Smooth muscle cell (in vitro differentiated cells): ENCODE data around the gene LY86. TPM values are rescaled to one million over a fixed set of nuclear protein-coding genes. Genes with fewer than 3 reads are reported as not detected.

ENCODE experiments used
- DNase-seq: peaks from one replicate; lab custom pipeline; 2025; ENCODE audit not compliant: unreplicated experiment; lab: John Stamatoyannopoulos, UW
- H2AFZ ChIP-seq: fragments of 200-600 bp; sonication (generic); 2 replicates; pipeline ENCODE4 v1.6.0; 2016; ENCODE audit warnings: antibody characterized with exemption, low read depth, mild to moderate bottlenecking
- H3F3A ChIP-seq: fragments of 200-600 bp; sonication (generic); 2 replicates; pipeline ENCODE4 v1.6.0; 2017; ENCODE audit warnings: antibody characterized with exemption, low read depth
- H3K27ac ChIP-seq: fragments of 200-600 bp; sonication (generic); 2 replicates; pipeline ENCODE4 v1.5.1; 2016; ENCODE audit warnings: low read depth, mild to moderate bottlenecking
- H3K27me3 ChIP-seq: fragments of 200-600 bp; sonication (generic); 2 replicates; pipeline ENCODE4 v1.6.1; 2016; ENCODE audit warnings: low read depth, mild to moderate bottlenecking
- H3K36me3 ChIP-seq: fragments of 200-600 bp; sonication (generic); 2 replicates; pipeline ENCODE4 v1.5.1; 2016; ENCODE audit warnings: low read depth
- H3K4me1 ChIP-seq: fragments of 200-600 bp; sonication (generic); 2 replicates; pipeline ENCODE4 v1.5.1; 2016; ENCODE audit warnings: low read depth
- H3K4me2 ChIP-seq: fragments of 200-600 bp; sonication (generic); 2 replicates; pipeline ENCODE4 v1.6.0; 2016; ENCODE audit warnings: mild to moderate bottlenecking
- H3K4me3 ChIP-seq: fragments of 200-600 bp; sonication (generic); 2 replicates; pipeline ENCODE4 v1.5.1; 2016; ENCODE audit warnings: mild to moderate bottlenecking
- H3K79me2 ChIP-seq: fragments of 200-600 bp; sonication (generic); 2 replicates; pipeline ENCODE4 v1.6.0; 2016; ENCODE audit warnings: low read depth, mild to moderate bottlenecking
- H3K9ac ChIP-seq: fragments of 200-600 bp; sonication (generic); 2 replicates; pipeline ENCODE4 v1.6.0; 2016; ENCODE audit warnings: low read depth
- H3K9me3 ChIP-seq: fragments of 200-600 bp; sonication (generic); replicated peaks from 2 replicates; pipeline ENCODE4 v1.5.1; 2016; ENCODE audit warnings: low read depth
- H4K20me1 ChIP-seq: fragments of 200-600 bp; sonication (generic); 2 replicates; pipeline ENCODE4 v1.6.0; 2016; ENCODE audit warnings: low read depth
- CTCF ChIP-seq: fragments of 200-600 bp; sonication (generic); IDR thresholded peaks from 2 replicates; pipeline ENCODE4 v1.5.1; 2017; ENCODE audit warnings: borderline replicate concordance, mild to moderate bottlenecking, antibody characterized with exemption; ENCODE audit not compliant: insufficient read depth, poor library complexity, severe bottlenecking
- WGBS: methylation state at CpG from one replicate; pipeline ENCODE4 v1.1.7; 2016; ENCODE audit warnings: low lambda C conversion rate; 5-methylcytosine and 5-hydroxymethylcytosine counted together
- polyA plus RNA-seq: library from polyadenylated mRNA; unstranded; fragments of >200 nt; fragmentation: Nextera tagmentation; extraction: Ambion mirVana; gene quantifications from 2 replicates; pipeline ENCODE4 v1.2.1, GENCODE V29; 2016
- total RNA-seq: library from RNA; depleted of rRNA; stranded (reverse); fragments of >200 nt; gene quantifications from 2 replicates; pipeline ENCODE4 v1.2.3, GENCODE V29; 2014

The LY86 gene
- total and polyA plus RNA-seq, 2 experiments from 2014 or later = not detected

- Histone ChIP-seq H3K27ac (no peak overlapping the region), H3K27me3 (no peaks in the 10 kb centered on the region), H3K79me2 (no peaks in the 10 kb centered on the region), H3K4me3 (no peak overlapping the region), H3K9me3 (no peaks in the 10 kb centered on the region), H2AFZ (peak overlapping the region; percentile 8), H3F3A (peaks cover 7% of the 10 kb centered on the region), H3K4me1 (peaks cover 9% of the 10 kb centered on the region), H3K9ac (no peak overlapping the region), H4K20me1 (no peaks in the 10 kb centered on the region), H3K36me3 (no peaks in the 10 kb centered on the region), H3K4me2 (no peak overlapping the region)
- WGBS = 44% methylated on average over 18 of the region's 18 CpGs
- no peak for TF ChIP-seq CTCF
- DNase-seq = no peak
Observed at GRCh38 chr6:6694825-6695624, 106.5 kb downstream of the LY86 start.

GRCh38 chr6:6695625-6696276 is 107.2 kb downstream of the LY86 start:
- Histone ChIP-seq H3K9ac (no peak overlapping the region), H3K79me2 (no peaks in the 10 kb centered on the region), H4K20me1 (no peaks in the 10 kb centered on the region), H3F3A (peaks cover 7% of the 10 kb centered on the region), H3K4me2 (no peak overlapping the region), H3K36me3 (no peaks in the 10 kb centered on the region), H3K4me1 (peaks cover 9% of the 10 kb centered on the region), H2AFZ (peak overlapping the region; percentile 8), H3K27me3 (no peaks in the 10 kb centered on the region), H3K27ac (no peak overlapping the region), H3K4me3 (no peak overlapping the region), H3K9me3 (no peaks in the 10 kb centered on the region)
- no peak for TF ChIP-seq CTCF
- DNase-seq = no peak
- 69% methylated on average over 6 of the region's 6 CpGs for WGBS

DNA sequence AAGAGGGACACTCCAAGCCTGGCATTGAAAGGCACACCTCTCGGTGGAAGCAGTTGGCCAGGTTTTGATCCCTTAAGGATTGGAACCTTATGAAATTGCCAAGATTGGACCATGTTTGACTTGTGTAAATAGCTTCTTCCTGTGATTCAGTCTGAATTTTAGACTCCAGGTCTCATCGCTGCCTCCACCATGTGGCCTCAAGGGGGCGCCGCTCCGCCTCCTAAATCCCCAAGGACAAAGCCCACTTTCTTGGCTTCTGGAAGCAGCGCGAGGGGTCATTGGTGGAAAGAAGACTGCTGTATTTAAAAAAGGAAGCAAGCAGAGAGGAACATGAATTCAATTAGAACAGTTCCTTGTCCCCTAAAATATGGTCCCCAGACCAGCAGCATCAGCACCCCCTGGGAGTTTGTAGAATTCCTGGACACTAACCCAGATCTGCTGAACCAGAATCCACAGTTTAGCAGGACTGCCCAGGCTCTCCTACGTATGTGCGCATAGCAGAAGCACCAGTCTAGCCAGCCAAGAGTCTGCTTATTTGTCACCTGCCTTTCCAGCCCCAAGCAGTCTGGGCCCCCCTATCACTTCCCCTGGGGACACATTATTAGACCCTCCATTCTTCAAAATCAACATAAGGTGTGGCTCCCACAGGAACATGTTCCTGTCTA is 108.5 kb downstream of the LY86 start:
- peak; percentile 89 for TF ChIP-seq CTCF
- no peaks in the 10 kb centered on the region for H4K20me1 ChIP-seq
- DNase-seq = peak; percentile 38
- H3K27me3 ChIP-seq = no peaks in the 10 kb centered on the region
- no peaks in the 10 kb centered on the region for H3K36me3 ChIP-seq
- no peak overlapping the region for H3K9ac ChIP-seq
- H3F3A ChIP-seq = peaks cover 12% of the 10 kb centered on the region
- H3K9me3 ChIP-seq = no peaks in the 10 kb centered on the region
- peaks cover 9% of the 10 kb centered on the region for H3K4me1 ChIP-seq
- 14% methylated on average over 9 of the region's 9 CpGs for WGBS
- no peaks in the 10 kb centered on the region for H3K79me2 ChIP-seq
- H3K27ac ChIP-seq = peak overlapping the region; percentile 76
- peak overlapping the region; percentile 68 for H2AFZ ChIP-seq
- no peak overlapping the region for H3K4me3 ChIP-seq
- H3K4me2 ChIP-seq = peak overlapping the region; percentile 40
